ENCODE results near the gene RAB35. TPM values are rescaled to one million over a fixed set of nuclear protein-coding genes. Genes with fewer than 3 reads are reported as not detected.
A peak's percentile ranks its signal among the peaks of the same experiment; 100 is the strongest.

Gene RAB35
- total RNA-seq, 4 donors from 2014 or later = 12.3 to 30.7 (median 16.9) TPM

- H3K36me3 ChIP-seq = peaks cover 0 to 99% of the 10 kb centered on the region in 2 donors
- ATAC-seq = no peak
- H3K4me1 ChIP-seq = no peaks in the 10 kb centered on the region
- intact Hi-C loops (cut with DNase I; ENCODE audit: low total_unique reads) (no loop called here), in situ Hi-C loops (cut with MboI; ENCODE audit: low sequenced_read_pairs in 4 of 4) (no loop called here)
- DNase-seq = no peak
- no peaks in the 10 kb centered on the region for H3K27me3 ChIP-seq
- H3K9me3 ChIP-seq = no peaks in the 10 kb centered on the region
- TF ChIP-seq, protein P1, sequence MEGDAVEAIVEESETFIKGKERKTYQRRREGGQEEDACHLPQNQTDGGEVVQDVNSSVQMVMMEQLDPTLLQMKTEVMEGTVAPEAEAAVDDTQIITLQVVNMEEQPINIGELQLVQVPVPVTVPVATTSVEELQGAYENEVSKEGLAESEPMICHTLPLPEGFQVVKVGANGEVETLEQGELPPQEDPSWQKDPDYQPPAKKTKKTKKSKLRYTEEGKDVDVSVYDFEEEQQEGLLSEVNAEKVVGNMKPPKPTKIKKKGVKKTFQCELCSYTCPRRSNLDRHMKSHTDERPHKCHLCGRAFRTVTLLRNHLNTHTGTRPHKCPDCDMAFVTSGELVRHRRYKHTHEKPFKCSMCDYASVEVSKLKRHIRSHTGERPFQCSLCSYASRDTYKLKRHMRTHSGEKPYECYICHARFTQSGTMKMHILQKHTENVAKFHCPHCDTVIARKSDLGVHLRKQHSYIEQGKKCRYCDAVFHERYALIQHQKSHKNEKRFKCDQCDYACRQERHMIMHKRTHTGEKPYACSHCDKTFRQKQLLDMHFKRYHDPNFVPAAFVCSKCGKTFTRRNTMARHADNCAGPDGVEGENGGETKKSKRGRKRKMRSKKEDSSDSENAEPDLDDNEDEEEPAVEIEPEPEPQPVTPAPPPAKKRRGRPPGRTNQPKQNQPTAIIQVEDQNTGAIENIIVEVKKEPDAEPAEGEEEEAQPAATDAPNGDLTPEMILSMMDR (IDR thresholded peaks at IDR 0.05 in 4 of 5, conservative IDR thresholded peaks at IDR 0.05 in 1 of 5) = no peak
- no peak for TF ChIP-seq POLR2A (IDR thresholded peaks at IDR 0.05)
- H3K27ac ChIP-seq = no peak overlapping the region
- no peak overlapping the region for H3K4me3 ChIP-seq
These were observed 21.3 kb upstream of the RAB35 start for GRCh38 chr12:120137833-120138232.

DNA sequence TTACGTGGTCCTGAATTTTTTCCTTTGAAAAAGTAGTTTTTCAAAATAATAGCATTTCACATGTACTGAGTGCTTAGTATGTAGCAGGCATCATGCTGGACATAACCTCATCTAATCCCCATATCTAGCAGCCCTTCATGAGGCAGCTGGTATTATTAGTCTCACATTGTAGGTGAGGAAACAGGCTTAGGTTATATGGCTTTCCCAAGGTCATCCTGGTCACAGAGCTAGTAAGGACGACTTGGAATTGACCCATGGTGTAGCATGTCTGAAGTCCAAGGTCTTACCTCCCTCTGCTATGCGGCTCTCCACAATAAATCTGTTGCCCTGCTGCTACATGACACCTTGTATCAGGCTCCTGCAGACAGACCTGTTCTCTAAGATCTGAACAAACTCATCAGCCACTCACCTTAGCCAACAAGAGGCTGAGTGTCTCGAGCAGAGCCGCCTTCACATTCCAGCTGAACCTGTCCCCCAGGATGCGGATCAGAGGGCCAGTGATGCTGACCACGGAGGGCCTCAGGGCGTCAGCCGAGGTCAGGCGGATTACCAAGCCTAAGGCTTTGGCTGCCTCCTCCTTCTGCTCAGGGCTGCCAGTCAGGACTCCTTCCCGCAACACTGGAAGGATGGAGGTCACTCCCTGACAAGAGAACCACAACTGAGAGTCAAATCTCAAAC is 19.7 kb upstream of the RAB35 start:
- DNase-seq (no peak), ATAC-seq (peak in 1 of 2 donors; percentile 81)
- TF ChIP-seq POLR2A (IDR thresholded peaks at IDR 0.05) = no peak
- TF ChIP-seq, protein P1 (IDR thresholded peaks at IDR 0.05 in 4 of 5, conservative IDR thresholded peaks at IDR 0.05 in 1 of 5) = no peak
- Histone ChIP-seq H3K36me3 (peaks cover 0 to 99% of the 10 kb centered on the region in 2 donors), H3K27ac (peak overlapping the region in 1 of 4 donors; percentile 52), H3K27me3 (no peaks in the 10 kb centered on the region), H3K9me3 (no peaks in the 10 kb centered on the region), H3K4me1 (no peaks in the 10 kb centered on the region), H3K4me3 (no peak overlapping the region)
- in situ Hi-C loops (cut with MboI; ENCODE audit: low sequenced_read_pairs in 4 of 4) = no loop called here
- intact Hi-C loops (cut with DNase I; ENCODE audit: low total_unique reads) = no loop called here

- peaks cover 0 to 100% of the 10 kb centered on the region in 2 donors for H3K36me3 ChIP-seq
- H3K4me3 ChIP-seq = no peak overlapping the region
- DNase-seq (no peak), ATAC-seq (no peak)
- H3K27ac ChIP-seq = no peak overlapping the region
- TF ChIP-seq, protein P1 (IDR thresholded peaks at IDR 0.05 in 4 of 5, conservative IDR thresholded peaks at IDR 0.05 in 1 of 5) = no peak
- no peak for TF ChIP-seq POLR2A (IDR thresholded peaks at IDR 0.05)
- no peaks in the 10 kb centered on the region for H3K9me3 ChIP-seq
- in situ Hi-C loops (cut with MboI; ENCODE audit: low sequenced_read_pairs in 4 of 4) (no loop called here), intact Hi-C loops (cut with DNase I; ENCODE audit: low total_unique reads) (no loop called here)
- no peaks in the 10 kb centered on the region for H3K4me1 ChIP-seq
- no peaks in the 10 kb centered on the region for H3K27me3 ChIP-seq
These were observed 17.9 kb upstream of the RAB35 start for GRCh38 chr12:120134307-120134980.

DNA sequence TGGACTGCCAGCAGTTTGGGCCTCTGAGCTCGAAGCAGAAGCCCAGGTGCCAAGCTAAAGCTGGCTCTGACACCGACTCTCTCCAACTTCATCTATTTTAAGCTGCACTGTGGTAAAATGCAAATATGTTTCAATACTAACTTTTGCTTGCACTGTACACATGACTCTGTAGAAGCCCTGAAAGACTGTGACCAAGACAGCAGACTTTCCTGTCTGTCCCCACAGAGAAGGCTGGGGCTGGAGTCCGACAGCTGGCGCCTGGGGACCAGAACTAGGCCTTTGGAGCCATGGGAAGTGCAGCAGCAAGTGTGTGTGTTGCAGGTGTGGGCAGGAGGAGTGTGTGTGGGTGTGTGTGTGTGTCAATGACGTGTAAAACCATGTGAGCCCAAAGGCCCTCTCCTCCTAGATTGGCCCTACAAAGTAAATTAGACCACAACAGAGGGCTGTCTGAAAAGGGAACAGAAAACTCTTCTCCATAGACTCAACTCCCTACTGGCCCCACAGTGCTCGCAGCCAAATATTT is 16.4 kb upstream of the RAB35 start:
- DNase-seq = no peak
- no peak overlapping the region for H3K27ac ChIP-seq
- H3K36me3 ChIP-seq = peaks cover 0 to 99% of the 10 kb centered on the region in 2 donors
- in situ Hi-C loops (cut with MboI; ENCODE audit: low sequenced_read_pairs in 4 of 4) = no loop called here
- no peak overlapping the region for H3K4me3 ChIP-seq
- H3K4me1 ChIP-seq = no peaks in the 10 kb centered on the region
- no peaks in the 10 kb centered on the region for H3K9me3 ChIP-seq
- H3K27me3 ChIP-seq = no peaks in the 10 kb centered on the region
- intact Hi-C loops (cut with DNase I; ENCODE audit: low total_unique reads) = no loop called here
- TF ChIP-seq, protein P1 (IDR thresholded peaks at IDR 0.05 in 4 of 5, conservative IDR thresholded peaks at IDR 0.05 in 1 of 5) = no peak
- no peak for TF ChIP-seq POLR2A (IDR thresholded peaks at IDR 0.05)
- ATAC-seq = no peak

All from gastrocnemius medialis (tissue), 4 donors.